Activated CD8-positive, alpha-beta memory T cell treated with anti-CD3 and anti-CD28 coated beads, Interleukin-2, amount 10 ng/mL, durations not matched to agents 7 days and 5 days (primary cell): ENCODE measurements around the gene TSPAN18. TPM values are rescaled to one million over a fixed set of nuclear protein-coding genes. Genes with fewer than 3 reads are reported as not detected.
A peak's percentile ranks its signal among the peaks of the same experiment; 100 is the strongest.

Experiments used
- ATAC-seq: fragments of 150-1000 bp; cut with Tn5 transposase; one replicate; pipeline ENCODE4 v1.10.0; 2021; ENCODE audit warnings: moderate library complexity
- CTCF ChIA-PET: fragments of 350-600 bp; sonication (Branson Sonifier 250); formaldehyde crosslinking; loops from one replicate; lab custom pipeline; 2021; ENCODE audit warnings: antibody characterized with exemption; lab: Charles Lee
- DNase-seq: peaks from one replicate; pipeline ENCODE4 v3.0.0-alpha.2; 2020
- H3K27ac Mint-ChIP-seq: one replicate; pipeline ENCODE4 v1.8.0; 2021; ENCODE audit warnings: mild to moderate bottlenecking, mixed read lengths
- H3K27me3 Mint-ChIP-seq: one replicate; pipeline ENCODE4 v1.8.0; 2021; ENCODE audit warnings: mixed read lengths
- H3K36me3 Mint-ChIP-seq: one replicate; pipeline ENCODE4 v1.8.0; 2021; ENCODE audit warnings: mild to moderate bottlenecking, mixed read lengths
- H3K4me1 Mint-ChIP-seq: one replicate; pipeline ENCODE4 v1.8.0; 2021; ENCODE audit warnings: mixed read lengths
- H3K4me3 Mint-ChIP-seq: one replicate; pipeline ENCODE4 v1.8.0; 2021; ENCODE audit warnings: mild to moderate bottlenecking, moderate library complexity, mixed read lengths
- H3K9me3 Mint-ChIP-seq: one replicate; pipeline ENCODE4 v1.8.0; 2022; ENCODE audit warnings: low read depth, mixed read lengths
- total RNA-seq, 2 experiments: library from RNA; stranded (reverse); gene quantifications; one replicate each; pipeline ENCODE4 v1.2.3, GENCODE V29; 2021

Gene TSPAN18
- total RNA-seq, 2 experiments from 2014 or later = 3.8 to 6.1 TPM

- no peaks in the 10 kb centered on the region for H3K36me3 Mint-ChIP-seq
- CTCF ChIA-PET = interaction anchor here (1.9 kb wide), 1 partner anchor 117 kb away, joined by 5 read pairs; no protein-coding TSS in a partner anchor
These were observed 236.4 kb downstream of the TSPAN18 start for GRCh38 chr11:44963136-44963535.

GRCh38 chr11:44963948-44964347 lies 237.2 kb downstream of the TSPAN18 start:
- no peak for DNase-seq
- ATAC-seq = no peak
- Mint-ChIP-seq H3K27me3 (no peaks in the 10 kb centered on the region), H3K4me1 (no peaks in the 10 kb centered on the region), H3K9me3 (no peaks in the 10 kb centered on the region), H3K27ac (no peak overlapping the region), H3K36me3 (no peaks in the 10 kb centered on the region), H3K4me3 (no peak overlapping the region)
- CTCF ChIA-PET = interaction anchor here (1.9 kb wide), 1 partner anchor 116 kb away, joined by 5 read pairs; no protein-coding TSS in a partner anchor

More at GRCh38 chr11:44963136-44963535, 236.4 kb downstream of the TSPAN18 start:
- Mint-ChIP-seq H3K4me1 (no peaks in the 10 kb centered on the region), H3K27ac (no peak overlapping the region), H3K4me3 (no peak overlapping the region), H3K9me3 (no peaks in the 10 kb centered on the region), H3K27me3 (no peaks in the 10 kb centered on the region)
- DNase-seq (no peak), ATAC-seq (no peak)

- CTCF ChIA-PET = interaction anchor here (1.0 to 1.1 kb wide), 3 partner anchors 18 to 138 kb away, joined by 3 to 4 read pairs (median 3); no protein-coding TSS in a partner anchor
These were observed 237.9 kb downstream of the TSPAN18 start for GRCh38 chr11:44964526-44965209.

GRCh38 chr11:44966694-44967093 lies 239.9 kb downstream of the TSPAN18 start:
- DNase-seq = no peak
- ATAC-seq = no peak
- Mint-ChIP-seq H3K4me1 (no peaks in the 10 kb centered on the region), H3K4me3 (no peak overlapping the region), H3K9me3 (no peaks in the 10 kb centered on the region), H3K36me3 (no peaks in the 10 kb centered on the region), H3K27me3 (no peaks in the 10 kb centered on the region), H3K27ac (no peak overlapping the region)
- CTCF ChIA-PET = interaction anchor here (1.2 to 1.3 kb wide), 2 partner anchors 30 to 40 kb away, joined by 3 to 5 read pairs; no protein-coding TSS in a partner anchor

More at GRCh38 chr11:44964526-44965209, 237.9 kb downstream of the TSPAN18 start:
- no peaks in the 10 kb centered on the region for H3K4me1 Mint-ChIP-seq
- H3K27ac Mint-ChIP-seq = no peak overlapping the region
- no peaks in the 10 kb centered on the region for H3K27me3 Mint-ChIP-seq
- no peak for DNase-seq
- ATAC-seq = no peak
- H3K4me3 Mint-ChIP-seq = no peak overlapping the region
- no peaks in the 10 kb centered on the region for H3K9me3 Mint-ChIP-seq
- no peaks in the 10 kb centered on the region for H3K36me3 Mint-ChIP-seq

GRCh38 chr11:44967930-44968496 lies 241.3 kb downstream of the TSPAN18 start:
- no peaks in the 10 kb centered on the region for H3K9me3 Mint-ChIP-seq
- DNase-seq = no peak
- no peak overlapping the region for H3K27ac Mint-ChIP-seq
- H3K36me3 Mint-ChIP-seq = no peaks in the 10 kb centered on the region
- no peaks in the 10 kb centered on the region for H3K4me1 Mint-ChIP-seq
- CTCF ChIA-PET = interaction anchor here (1.2 to 1.3 kb wide), 2 partner anchors 31 to 41 kb away, joined by 3 to 5 read pairs; no protein-coding TSS in a partner anchor
- H3K4me3 Mint-ChIP-seq = no peak overlapping the region
- no peak for ATAC-seq
- no peaks in the 10 kb centered on the region for H3K27me3 Mint-ChIP-seq

GRCh38 chr11:44968510-44968909 lies 241.7 kb downstream of the TSPAN18 start:
- H3K36me3 Mint-ChIP-seq = no peaks in the 10 kb centered on the region
- CTCF ChIA-PET = interaction anchor here (3.7 kb wide), 1 partner anchor 32 kb away, joined by 11 read pairs; no protein-coding TSS in a partner anchor
- no peak overlapping the region for H3K4me3 Mint-ChIP-seq
- no peaks in the 10 kb centered on the region for H3K4me1 Mint-ChIP-seq
- no peak for DNase-seq
- H3K27me3 Mint-ChIP-seq = no peaks in the 10 kb centered on the region
- no peak overlapping the region for H3K27ac Mint-ChIP-seq
- no peak for ATAC-seq
- no peaks in the 10 kb centered on the region for H3K9me3 Mint-ChIP-seq

GRCh38 chr11:44969651-44970252 lies 243.0 kb downstream of the TSPAN18 start:
- Mint-ChIP-seq H3K36me3 (no peaks in the 10 kb centered on the region), H3K4me1 (peaks cover 4% of the 10 kb centered on the region), H3K4me3 (no peak overlapping the region), H3K27me3 (no peaks in the 10 kb centered on the region), H3K27ac (no peak overlapping the region), H3K9me3 (no peaks in the 10 kb centered on the region)
- ATAC-seq = no peak
- no peak for DNase-seq
- CTCF ChIA-PET = interaction anchor here (3.7 kb wide), 1 partner anchor 33 kb away, joined by 11 read pairs; no protein-coding TSS in a partner anchor

GRCh38 chr11:44970293-44970692 lies 243.5 kb downstream of the TSPAN18 start:
- Mint-ChIP-seq H3K4me1 (peaks cover 4% of the 10 kb centered on the region), H3K27ac (no peak overlapping the region), H3K9me3 (no peaks in the 10 kb centered on the region), H3K4me3 (no peak overlapping the region), H3K36me3 (no peaks in the 10 kb centered on the region), H3K27me3 (no peaks in the 10 kb centered on the region)
- ATAC-seq (no peak), DNase-seq (no peak)
- CTCF ChIA-PET = interaction anchor here (3.7 kb wide), 1 partner anchor 34 kb away, joined by 11 read pairs; no protein-coding TSS in a partner anchor

GRCh38 chr11:44971185-44971584 lies 244.4 kb downstream of the TSPAN18 start:
- Mint-ChIP-seq H3K9me3 (no peaks in the 10 kb centered on the region), H3K4me3 (no peak overlapping the region), H3K4me1 (peaks cover 4% of the 10 kb centered on the region), H3K27ac (no peak overlapping the region), H3K36me3 (no peaks in the 10 kb centered on the region), H3K27me3 (no peaks in the 10 kb centered on the region)
- ATAC-seq (no peak), DNase-seq (no peak)
- CTCF ChIA-PET = interaction anchor here (0.7 to 3.7 kb wide), 2 partner anchors 35 to 140 kb away, joined by 3 to 11 read pairs; no protein-coding TSS in a partner anchor

- Mint-ChIP-seq H3K4me1 (peaks cover 5% of the 10 kb centered on the region), H3K27ac (no peak overlapping the region), H3K36me3 (no peaks in the 10 kb centered on the region), H3K4me3 (no peak overlapping the region), H3K27me3 (no peaks in the 10 kb centered on the region), H3K9me3 (no peaks in the 10 kb centered on the region)
- ATAC-seq = no peak
- CTCF ChIA-PET = no interaction called here
- DNase-seq = no peak
These were observed 246.1 kb downstream of the TSPAN18 start for GRCh38 chr11:44972746-44973435.

- Mint-ChIP-seq H3K36me3 (no peaks in the 10 kb centered on the region), H3K4me1 (peaks cover 5% of the 10 kb centered on the region), H3K27ac (no peak overlapping the region), H3K4me3 (no peak overlapping the region), H3K9me3 (no peaks in the 10 kb centered on the region), H3K27me3 (no peaks in the 10 kb centered on the region)
- DNase-seq (peak; percentile 50), ATAC-seq (peak; percentile 34)
- CTCF ChIA-PET = no interaction called here
These were observed 247.1 kb downstream of the TSPAN18 start for GRCh38 chr11:44973632-44974401.

- H3K4me1 Mint-ChIP-seq = peaks cover 8% of the 10 kb centered on the region
- DNase-seq = no peak
- H3K36me3 Mint-ChIP-seq = no peaks in the 10 kb centered on the region
- no peak overlapping the region for H3K27ac Mint-ChIP-seq
- no peak overlapping the region for H3K4me3 Mint-ChIP-seq
- H3K27me3 Mint-ChIP-seq = no peaks in the 10 kb centered on the region
- ATAC-seq = no peak
- CTCF ChIA-PET = interaction anchor here (1.8 kb wide), 1 partner anchor 47 kb away, joined by 5 read pairs; no protein-coding TSS in a partner anchor
- H3K9me3 Mint-ChIP-seq = no peaks in the 10 kb centered on the region
These were observed 247.7 kb downstream of the TSPAN18 start for GRCh38 chr11:44974402-44975000.
